ENCODE data around the gene ANXA4.
"Not testable (repeated sequence)": the region's sequence is repeated elsewhere in the genome, so short reads cannot be mapped to it uniquely, and the experiment has no call there.

Gene ANXA4

DNA sequence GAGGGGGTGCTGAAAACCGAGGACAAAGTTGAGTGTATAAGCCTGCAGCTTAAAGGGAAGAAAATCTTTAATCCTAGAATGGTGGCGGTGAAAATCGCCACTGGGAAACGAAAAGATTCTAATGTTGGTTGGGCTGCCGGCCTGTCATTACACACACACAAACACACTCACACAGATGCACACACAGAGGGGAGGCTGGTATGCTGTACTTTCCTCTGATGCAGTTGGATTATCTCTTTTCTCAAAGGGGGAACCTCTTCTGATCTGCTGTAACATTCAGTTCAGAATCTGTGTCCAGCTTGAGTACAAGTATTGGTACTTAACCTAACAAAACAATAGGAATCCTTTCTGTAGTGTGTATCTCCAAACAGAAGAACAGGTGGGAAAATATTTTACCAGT, 39.0 kb downstream of the ANXA4 start:
- no peak for DNase-seq

- DNase-seq: no peak
Measured at GRCh38 chr2:69781321-69782248, 39.7 kb downstream of the ANXA4 start.

DNA sequence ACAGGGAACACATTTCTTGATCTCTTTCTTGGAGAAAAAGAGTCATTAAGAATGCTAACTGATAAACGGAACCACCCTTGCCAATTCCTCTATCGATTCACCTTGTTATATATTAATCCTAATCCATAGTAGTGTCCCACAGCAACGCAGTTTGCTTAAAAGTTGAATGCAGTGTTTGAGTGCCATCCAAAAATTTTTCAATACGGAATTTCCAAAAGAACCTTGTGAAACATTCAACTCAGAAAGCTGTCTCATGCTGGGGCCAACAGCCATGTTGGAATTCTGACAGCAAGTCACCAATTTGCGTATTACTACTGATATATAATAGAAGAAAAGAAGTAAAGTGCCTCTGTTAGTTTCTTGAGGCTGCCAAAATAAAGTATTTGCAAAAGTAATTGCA, 42.3 kb downstream of the ANXA4 start:
- DNase-seq: no peak

GRCh38 chr2:69785358-69785757, 43.4 kb downstream of the ANXA4 start:
- DNase-seq: no peak

DNA sequence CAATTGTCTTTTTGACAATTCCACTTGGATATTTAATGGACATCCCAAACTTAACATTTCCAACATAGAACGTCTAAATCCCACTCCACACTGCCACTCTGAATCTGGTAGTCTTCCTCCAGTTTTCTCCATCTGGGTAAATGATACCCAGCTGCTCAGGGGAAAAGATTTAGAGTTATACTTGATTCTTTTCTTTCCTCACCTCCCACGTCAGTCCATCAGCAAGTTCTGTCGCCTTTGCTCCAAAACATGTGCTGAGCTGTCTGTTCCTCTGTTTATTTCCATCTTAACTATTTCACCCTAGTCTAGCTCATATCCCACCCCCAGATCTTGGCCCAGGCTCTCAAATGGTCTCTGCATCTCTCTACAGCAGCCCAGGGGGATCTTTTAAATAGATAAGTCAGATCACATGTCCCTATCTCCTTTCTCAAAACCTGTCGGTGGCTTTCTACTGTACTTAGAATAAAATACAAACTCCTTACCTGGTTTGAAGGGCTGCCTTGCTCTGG, 44.2 kb downstream of the ANXA4 start:
- DNase-seq: no peak

GRCh38 chr2:69789175-69789721, 47.3 kb downstream of the ANXA4 start:
- DNase-seq: no peak

- no peak for DNase-seq
Measured at GRCh38 chr2:69789772-69790600, 48.1 kb downstream of the ANXA4 start.

DNA sequence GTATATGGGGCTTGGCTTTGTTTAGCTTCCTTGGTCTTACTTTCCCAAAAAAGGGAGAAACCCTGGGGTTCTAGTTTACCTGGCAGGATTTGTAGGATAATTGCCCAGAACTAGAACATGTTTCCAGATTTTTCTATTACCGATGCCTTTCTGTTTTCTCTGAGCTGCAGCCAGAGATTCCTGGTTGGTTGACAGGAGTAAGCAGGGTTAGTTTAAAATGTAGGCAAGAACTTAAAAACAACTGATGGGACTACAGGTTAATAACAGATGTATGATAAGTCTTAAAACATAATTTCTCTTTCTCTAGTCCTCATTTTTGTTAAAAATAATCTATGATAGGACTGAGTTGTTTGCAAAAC, 48.6 kb downstream of the ANXA4 start:
- no peak for DNase-seq

DNA sequence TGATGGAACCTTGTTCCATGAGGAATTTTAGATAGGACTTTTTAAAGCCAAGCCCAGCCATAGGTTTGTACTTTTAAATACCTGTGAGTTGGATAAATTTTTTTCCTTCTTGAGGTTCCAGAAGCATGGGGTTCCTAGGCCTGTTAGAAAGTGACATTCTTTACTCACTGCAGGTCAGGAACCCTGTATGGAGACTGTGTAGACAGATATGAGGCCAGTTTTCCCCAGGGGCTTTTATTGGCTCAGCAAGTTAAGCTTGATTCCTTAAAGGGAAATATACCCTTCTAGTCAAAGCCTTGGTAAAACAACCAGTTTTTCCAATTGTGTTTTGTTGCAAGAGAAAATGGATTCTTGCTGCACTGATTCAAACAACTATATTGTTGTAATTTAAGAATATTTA, 49.1 kb downstream of the ANXA4 start:
- no peak for DNase-seq

- no peak for DNase-seq
Measured at GRCh38 chr2:69796174-69796573, 54.2 kb downstream of the ANXA4 start.

DNA sequence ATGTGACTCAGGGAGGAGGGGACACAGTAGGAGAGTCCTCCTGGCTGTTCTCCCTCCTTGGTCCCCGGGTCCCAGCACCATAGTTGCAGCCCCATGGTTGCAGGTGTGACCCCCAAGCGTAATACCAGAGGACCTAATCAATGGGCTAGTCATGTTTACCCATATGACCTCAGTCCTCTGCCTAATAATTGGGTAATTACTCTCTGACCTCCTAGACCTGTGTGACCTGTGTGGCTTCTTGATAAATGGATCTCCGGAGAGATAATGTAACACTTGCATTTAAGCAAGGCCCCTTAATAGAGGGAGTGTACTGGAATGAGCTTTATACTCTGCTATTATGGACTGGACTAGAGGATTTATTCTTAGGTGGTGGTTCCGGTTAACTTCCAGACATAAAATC, 55.3 kb downstream of the ANXA4 start:
- no peak for DNase-seq

DNA sequence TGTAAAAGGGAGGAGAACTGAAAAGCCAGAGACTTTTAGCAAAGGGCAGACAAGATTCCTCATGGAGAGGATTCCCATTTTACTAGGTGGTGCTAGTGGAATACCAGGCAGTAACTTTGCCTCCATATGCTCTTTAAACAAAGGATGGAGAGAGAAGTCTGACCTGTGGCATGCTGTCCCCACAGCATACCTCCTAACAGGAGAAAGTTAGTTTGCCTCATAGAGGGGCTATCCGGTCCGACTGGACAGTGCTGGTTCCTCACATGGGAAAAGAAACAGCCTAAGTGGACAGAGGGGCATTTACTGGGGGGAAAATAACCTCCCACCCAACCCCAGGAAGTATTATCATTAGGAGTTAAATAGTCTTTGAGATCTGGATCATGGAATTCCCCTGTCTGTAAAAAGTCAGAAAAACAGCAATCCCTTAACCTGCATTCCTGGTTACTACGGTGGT, 55.9 kb downstream of the ANXA4 start:
- no peak for DNase-seq

DNA sequence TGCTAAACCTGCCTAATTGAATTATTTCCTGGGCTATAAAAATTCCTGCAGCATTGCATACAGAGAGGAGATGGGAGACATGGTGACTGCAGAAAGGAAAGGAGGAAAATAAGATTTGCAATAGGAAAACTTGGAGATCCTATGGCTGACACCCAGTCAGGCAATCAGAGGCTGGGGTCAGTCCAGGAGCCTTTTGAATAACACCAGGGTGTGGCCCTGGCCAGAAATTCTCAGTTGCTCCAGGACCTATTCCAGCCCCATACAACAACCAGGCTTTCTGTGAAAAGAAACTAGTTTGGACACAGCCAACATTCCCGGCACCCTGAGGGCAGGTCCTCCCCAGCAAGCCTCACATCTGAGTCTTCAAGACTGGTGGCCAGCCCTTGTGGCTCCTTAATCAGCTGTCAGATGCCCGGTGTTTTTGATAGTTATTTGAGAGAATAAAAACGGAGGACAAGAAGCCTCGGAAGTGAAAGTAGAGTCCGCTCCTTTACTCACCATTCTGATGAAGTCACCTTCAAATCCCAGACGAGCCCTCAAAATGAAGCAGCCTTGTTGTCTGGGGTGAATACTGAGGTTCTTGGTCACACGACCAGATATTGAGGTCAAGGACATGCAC, 56.5 kb downstream of the ANXA4 start:
- DNase-seq: no peak

GRCh38 chr2:69798909-69799526, 57.1 kb downstream of the ANXA4 start:
- no peak for DNase-seq

- no peak for DNase-seq
Measured at GRCh38 chr2:69801745-69802290, 59.9 kb downstream of the ANXA4 start.

GRCh38 chr2:69802781-69803367, 60.9 kb downstream of the ANXA4 start:
- not testable (repeated sequence) for DNase-seq

GRCh38 chr2:69804416-69804815, 62.5 kb downstream of the ANXA4 start:
- no peak for DNase-seq

DNA sequence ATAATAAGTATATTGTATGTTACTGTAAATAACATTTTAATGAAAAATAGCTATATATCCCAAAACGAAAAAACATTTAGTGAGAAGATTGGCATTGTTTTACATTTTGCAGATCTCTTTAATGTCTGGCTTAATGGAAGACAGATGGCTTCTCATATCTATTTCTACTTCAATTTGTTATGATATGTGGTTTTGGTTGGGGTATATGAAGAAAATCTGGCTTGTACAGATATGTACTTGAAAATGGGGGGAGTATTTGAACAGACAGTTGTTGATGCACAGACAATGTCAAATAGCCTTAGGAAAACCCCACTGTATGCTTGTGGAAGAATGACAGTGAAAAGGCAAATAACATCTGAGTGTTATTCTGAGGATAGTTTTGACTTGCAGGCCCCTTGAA, 64.0 kb downstream of the ANXA4 start:
- DNase-seq: no peak

DNA sequence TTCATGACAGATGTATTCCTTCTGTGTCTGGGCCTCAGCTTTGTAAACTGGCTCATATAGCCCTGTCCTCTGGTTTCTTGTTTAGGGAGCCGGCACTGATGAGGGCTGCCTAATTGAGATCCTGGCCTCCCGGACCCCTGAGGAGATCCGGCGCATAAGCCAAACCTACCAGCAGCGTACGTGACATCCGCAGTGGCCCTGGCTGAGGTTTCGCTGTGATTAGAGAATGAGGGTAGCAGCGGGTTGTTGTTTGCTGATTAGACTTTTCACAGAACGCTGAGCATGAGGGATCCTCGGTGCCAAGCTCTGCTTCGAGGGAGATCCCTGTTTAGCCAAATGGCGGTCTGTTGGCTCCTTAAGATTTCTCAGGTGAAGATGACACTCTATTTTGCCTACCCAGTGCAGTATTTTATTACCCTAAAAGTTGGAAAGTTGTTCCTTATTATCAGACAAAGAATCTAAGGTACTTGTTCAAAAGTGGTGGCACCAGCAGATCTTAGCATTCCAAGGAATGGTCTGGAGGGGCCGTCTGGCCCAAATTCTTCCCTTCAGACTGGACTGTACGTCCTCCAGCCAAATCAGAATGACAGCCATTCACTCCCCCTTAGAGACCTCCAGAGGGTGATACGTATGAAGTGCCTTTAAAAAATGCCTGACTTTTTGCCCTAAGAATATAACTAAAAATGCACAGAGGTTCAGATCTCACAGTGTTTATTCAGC, 66.0 kb downstream of the ANXA4 start:
- no peak for DNase-seq

- DNase-seq: no peak
Measured at GRCh38 chr2:69810550-69810949, 68.6 kb downstream of the ANXA4 start.

DNA sequence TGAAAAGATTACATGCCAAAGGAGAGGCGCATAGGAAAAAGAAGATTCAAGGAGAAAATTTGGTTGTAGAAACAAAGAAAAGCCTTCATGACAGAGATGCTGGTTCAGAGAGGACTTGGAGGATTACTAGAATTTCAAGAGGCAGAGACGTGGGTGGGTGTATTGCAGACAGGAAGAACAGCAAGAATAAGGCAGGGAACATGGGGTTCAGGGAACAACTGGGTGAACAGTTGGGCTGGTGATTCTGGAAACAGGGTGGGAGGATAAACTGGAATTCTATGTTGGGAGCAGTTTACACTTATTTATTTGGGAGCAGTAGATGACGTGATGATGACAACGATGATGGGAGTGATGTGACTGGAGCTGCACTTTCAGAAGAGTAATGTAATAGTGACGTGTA, 69.1 kb downstream of the ANXA4 start:
- no peak for DNase-seq
